ENCODE results near the gene AHCYL1. TPM values are rescaled to one million over a fixed set of nuclear protein-coding genes. Genes with fewer than 3 reads are reported as not detected.

AHCYL1 gene
- total and polyA plus RNA-seq, 7 donors: 42.6 to 76.7 (median 58.2) TPM

GRCh38 chr1:110055493-110056284 lies 71.1 kb downstream of the AHCYL1 start:
- Histone ChIP-seq H3K4me3 (no peak overlapping the region), H3K27ac (peak overlapping the region in 3 of 4 donors; percentile 37 to 51 (median 43)), H3K36me3 (peaks cover 13 to 83% (median 40%) of the 10 kb centered on the region in 4 donors), H3K27me3 (no peaks in the 10 kb centered on the region), H3K4me1 (peaks cover 0 to 29% (median 18%) of the 10 kb centered on the region in 4 donors), H3K9me3 (no peaks in the 10 kb centered on the region)
- no peak for DNase-seq
- intact Hi-C loops (cut with DNase I): no loop called here
- no peak for TF ChIP-seq POLR2A (IDR thresholded peaks at IDR 0.05)
- no peak for TF ChIP-seq EP300 (IDR thresholded peaks at IDR 0.05)
- TF ChIP-seq, protein P1, sequence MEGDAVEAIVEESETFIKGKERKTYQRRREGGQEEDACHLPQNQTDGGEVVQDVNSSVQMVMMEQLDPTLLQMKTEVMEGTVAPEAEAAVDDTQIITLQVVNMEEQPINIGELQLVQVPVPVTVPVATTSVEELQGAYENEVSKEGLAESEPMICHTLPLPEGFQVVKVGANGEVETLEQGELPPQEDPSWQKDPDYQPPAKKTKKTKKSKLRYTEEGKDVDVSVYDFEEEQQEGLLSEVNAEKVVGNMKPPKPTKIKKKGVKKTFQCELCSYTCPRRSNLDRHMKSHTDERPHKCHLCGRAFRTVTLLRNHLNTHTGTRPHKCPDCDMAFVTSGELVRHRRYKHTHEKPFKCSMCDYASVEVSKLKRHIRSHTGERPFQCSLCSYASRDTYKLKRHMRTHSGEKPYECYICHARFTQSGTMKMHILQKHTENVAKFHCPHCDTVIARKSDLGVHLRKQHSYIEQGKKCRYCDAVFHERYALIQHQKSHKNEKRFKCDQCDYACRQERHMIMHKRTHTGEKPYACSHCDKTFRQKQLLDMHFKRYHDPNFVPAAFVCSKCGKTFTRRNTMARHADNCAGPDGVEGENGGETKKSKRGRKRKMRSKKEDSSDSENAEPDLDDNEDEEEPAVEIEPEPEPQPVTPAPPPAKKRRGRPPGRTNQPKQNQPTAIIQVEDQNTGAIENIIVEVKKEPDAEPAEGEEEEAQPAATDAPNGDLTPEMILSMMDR (IDR thresholded peaks at IDR 0.05): no peak
- TF ChIP-seq POLR2AphosphoS5 (IDR thresholded peaks at IDR 0.05): no peak
- WGBS, 2 donors: 42 to 77% methylated on average over 5 of the region's 5 CpGs

DNA sequence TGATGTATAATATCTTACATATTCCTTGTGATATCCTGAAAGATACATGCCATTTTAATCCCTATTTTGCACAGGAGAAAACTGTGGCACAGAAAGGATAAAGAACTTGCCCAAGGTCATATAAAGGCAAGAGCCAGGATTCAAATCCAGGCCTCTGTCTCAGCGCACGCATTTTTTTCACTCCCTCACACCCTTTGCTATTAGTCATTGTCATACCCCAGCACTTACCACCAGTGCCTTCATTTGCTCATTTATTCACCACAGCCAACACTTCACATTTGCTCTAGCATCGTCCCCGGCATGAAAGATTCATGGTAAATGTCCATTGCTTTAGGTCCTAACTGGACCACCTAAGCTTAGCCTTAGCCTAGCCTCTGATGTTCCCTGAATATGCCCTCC lies 71.7 kb downstream of the AHCYL1 start:
- 72 to 92% methylated on average over 4 of the region's 4 CpGs for WGBS, 2 donors
- no peaks in the 10 kb centered on the region for H3K27me3 ChIP-seq
- intact Hi-C loops (cut with DNase I): no loop called here
- H3K27ac ChIP-seq: peak overlapping the region in 3 of 4 donors; percentile 37 to 51 (median 43)
- peaks cover 13 to 77% (median 36%) of the 10 kb centered on the region in 4 donors for H3K36me3 ChIP-seq
- H3K9me3 ChIP-seq: no peaks in the 10 kb centered on the region
- no peak for DNase-seq
- peaks cover 0 to 29% (median 18%) of the 10 kb centered on the region in 4 donors for H3K4me1 ChIP-seq
- TF ChIP-seq, protein P1 (IDR thresholded peaks at IDR 0.05): no peak
- no peak overlapping the region for H3K4me3 ChIP-seq

DNA sequence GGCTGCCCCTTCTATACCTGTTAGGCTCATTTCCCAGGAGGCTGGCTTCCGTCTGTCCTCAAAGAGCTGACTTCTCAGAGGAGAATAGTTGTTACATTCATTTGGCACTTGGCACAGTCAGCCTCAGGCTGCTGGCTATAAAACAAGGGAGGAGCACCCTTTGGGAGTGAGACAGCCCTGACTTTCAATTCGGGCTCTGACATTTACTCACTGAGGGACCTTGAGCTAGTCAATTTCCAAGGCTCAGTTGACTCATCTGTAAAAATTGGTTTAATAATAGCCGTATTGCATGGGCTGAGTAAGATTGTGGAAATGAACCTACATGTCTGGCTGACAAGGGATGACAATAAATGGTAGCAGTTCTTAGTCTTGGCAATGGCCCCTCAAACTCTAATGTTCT lies 72.2 kb downstream of the AHCYL1 start:
- peaks cover 0 to 29% (median 18%) of the 10 kb centered on the region in 4 donors for H3K4me1 ChIP-seq
- peak overlapping the region in 3 of 4 donors; percentile 37 to 51 (median 43) for H3K27ac ChIP-seq
- DNase-seq: no peak
- no peaks in the 10 kb centered on the region for H3K9me3 ChIP-seq
- H3K36me3 ChIP-seq: peaks cover 13 to 72% (median 31%) of the 10 kb centered on the region in 4 donors
- intact Hi-C loops (cut with DNase I): no loop called here
- 22 to 64% methylated on average over 3 of the region's 3 CpGs for WGBS, 2 donors
- H3K27me3 ChIP-seq: no peaks in the 10 kb centered on the region
- H3K4me3 ChIP-seq: no peak overlapping the region
- TF ChIP-seq EP300 (IDR thresholded peaks at IDR 0.05): no peak
- no peak for TF ChIP-seq POLR2AphosphoS5 (IDR thresholded peaks at IDR 0.05)
- TF ChIP-seq, protein P1 (IDR thresholded peaks at IDR 0.05): no peak
- TF ChIP-seq POLR2A (IDR thresholded peaks at IDR 0.05): no peak

DNA sequence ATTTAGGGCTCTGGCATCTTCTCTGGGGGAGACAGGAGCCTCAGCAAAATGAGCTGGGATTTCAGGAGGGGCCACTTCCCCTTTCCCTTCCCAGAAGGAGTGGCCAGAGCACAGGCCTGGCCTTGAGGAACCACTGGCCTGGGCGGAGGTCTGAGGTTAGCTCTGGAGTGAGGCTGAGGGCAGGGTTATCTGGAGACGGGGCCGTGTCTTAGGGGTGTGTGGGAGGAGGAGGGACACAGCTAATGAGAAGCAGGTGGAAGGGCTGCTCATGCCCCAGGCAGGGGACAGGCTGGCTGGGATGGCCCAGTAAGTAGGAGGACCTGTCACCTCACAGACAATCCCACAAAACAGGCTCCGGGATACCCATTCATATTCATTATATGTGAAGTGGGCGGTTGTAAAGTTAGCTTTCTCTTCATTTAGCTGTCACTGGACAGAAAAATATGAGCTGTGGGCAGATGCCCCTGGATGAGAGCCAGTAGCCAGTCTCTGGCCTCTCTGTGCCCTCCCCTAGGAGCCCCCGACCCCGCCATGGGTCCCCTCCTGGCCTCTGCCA lies 73.5 kb downstream of the AHCYL1 start:
- Histone ChIP-seq H3K27ac (no peak overlapping the region), H3K36me3 (peaks cover 8 to 60% (median 21%) of the 10 kb centered on the region in 4 donors), H3K27me3 (no peaks in the 10 kb centered on the region), H3K4me3 (no peak overlapping the region), H3K4me1 (peaks cover 0 to 29% (median 18%) of the 10 kb centered on the region in 4 donors), H3K9me3 (no peaks in the 10 kb centered on the region)
- intact Hi-C loops (cut with DNase I): no loop called here
- no peak for TF ChIP-seq POLR2AphosphoS5 (IDR thresholded peaks at IDR 0.05)
- 80 to 86% methylated on average over 7 of the region's 7 CpGs for WGBS, 2 donors
- no peak for DNase-seq

DNA sequence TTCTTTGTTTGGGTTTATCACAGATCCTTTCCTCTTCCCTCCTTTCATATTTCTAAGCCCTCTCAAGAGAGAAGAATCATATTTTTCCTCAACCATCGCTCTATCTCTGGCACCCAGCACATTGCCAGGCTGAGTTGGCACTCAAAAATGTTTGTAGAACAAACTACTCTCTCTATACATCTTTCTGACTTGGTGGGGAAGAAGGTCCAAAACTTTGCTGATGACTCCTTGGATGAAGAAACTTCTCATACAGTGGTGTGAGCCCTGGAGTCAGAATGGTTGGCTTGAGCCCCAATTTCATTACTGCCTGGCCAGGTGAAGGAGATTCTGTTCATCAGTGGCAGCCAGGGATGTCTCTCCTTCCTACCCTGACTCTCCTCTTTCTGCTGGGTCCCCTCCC lies 74.0 kb downstream of the AHCYL1 start:
- 86 to 93% methylated on average over 1 of the region's 1 CpG for WGBS, 2 donors

More for the DNA sequence above, 74.0 kb downstream of the AHCYL1 start:
- no peak for DNase-seq
- TF ChIP-seq, protein P1 (IDR thresholded peaks at IDR 0.05): no peak
- TF ChIP-seq EP300 (IDR thresholded peaks at IDR 0.05): no peak
- TF ChIP-seq POLR2AphosphoS5 (IDR thresholded peaks at IDR 0.05): no peak
- TF ChIP-seq POLR2A (IDR thresholded peaks at IDR 0.05): no peak
- intact Hi-C loops (cut with DNase I): no loop called here
- peaks cover 7 to 54% (median 18%) of the 10 kb centered on the region in 4 donors for H3K36me3 ChIP-seq
- H3K27ac ChIP-seq: no peak overlapping the region
- H3K4me3 ChIP-seq: no peak overlapping the region
- H3K4me1 ChIP-seq: peaks cover 0 to 29% (median 18%) of the 10 kb centered on the region in 4 donors
- no peaks in the 10 kb centered on the region for H3K27me3 ChIP-seq
- no peaks in the 10 kb centered on the region for H3K9me3 ChIP-seq

Measured in sigmoid colon (tissue), 7 donors.